ENCODE results near the gene GSTT2. TPM values are rescaled to one million over a fixed set of nuclear protein-coding genes. Genes with fewer than 3 reads are reported as not detected.
"Not testable (repeated sequence)": the region's sequence is repeated elsewhere in the genome, so short reads cannot be mapped to it uniquely, and the experiment has no call there.

Gene GSTT2
- total RNA-seq (2014; rRNA removed; shearing (Covaris generic)): not detected in 2 replicates

- DNase-seq (ENCODE audit: low spot score): not testable (repeated sequence)
Measured at GRCh38 chr22:23979557-23980240, at the start of gene GSTT2. Gene GSTT2 (plus strand): TSS chr22:23980134.

- DNase-seq (ENCODE audit: low spot score): no peak
Measured at GRCh38 chr22:23938328-23939016, 41.5 kb upstream of the GSTT2 start.

- no peak for DNase-seq (ENCODE audit: low spot score)
Measured at GRCh38 chr22:23939017-23939357, 40.9 kb upstream of the GSTT2 start.

GRCh38 chr22:23940166-23940565 is 39.8 kb upstream of the GSTT2 start:
- not testable (repeated sequence) for DNase-seq (ENCODE audit: low spot score)

GRCh38 chr22:23947391-23947790 is 32.5 kb upstream of the GSTT2 start:
- DNase-seq (ENCODE audit: low spot score): not testable (repeated sequence)

- DNase-seq (ENCODE audit: low spot score): not testable (repeated sequence)
Measured at GRCh38 chr22:23949764-23950163, 30.2 kb upstream of the GSTT2 start.

- DNase-seq (ENCODE audit: low spot score): not testable (repeated sequence)
Measured at GRCh38 chr22:23951383-23951782, 28.6 kb upstream of the GSTT2 start.

GRCh38 chr22:23952794-23953405 is 27.0 kb upstream of the GSTT2 start:
- not testable (repeated sequence) for DNase-seq (ENCODE audit: low spot score)

- DNase-seq (ENCODE audit: low spot score): not testable (repeated sequence)
Measured at GRCh38 chr22:23953485-23953884, 26.4 kb upstream of the GSTT2 start.

GRCh38 chr22:23954193-23954990 is 25.5 kb upstream of the GSTT2 start:
- not testable (repeated sequence) for DNase-seq (ENCODE audit: low spot score)

- DNase-seq (ENCODE audit: low spot score): not testable (repeated sequence)
Measured at GRCh38 chr22:23954991-23955305, 25.0 kb upstream of the GSTT2 start.

- not testable (repeated sequence) for DNase-seq (ENCODE audit: low spot score)
Measured at GRCh38 chr22:23955886-23956285, 24.0 kb upstream of the GSTT2 start.

GRCh38 chr22:23956301-23956900 is 23.5 kb upstream of the GSTT2 start:
- peak; percentile 32 for DNase-seq (ENCODE audit: low spot score)

GRCh38 chr22:23961084-23961771 is 18.7 kb upstream of the GSTT2 start, which contains the start of gene GSTT2B:
Gene GSTT2B (minus strand): TSS chr22:23961195. CDS start chr22:23961131, 64 bp downstream.
- not testable (repeated sequence) for DNase-seq (ENCODE audit: low spot score)

GRCh38 chr22:23966094-23966493 is 13.8 kb upstream of the GSTT2 start:
- DNase-seq (ENCODE audit: low spot score): not testable (repeated sequence)

- DNase-seq (ENCODE audit: low spot score): not testable (repeated sequence)
Measured at GRCh38 chr22:23966568-23966967, 13.4 kb upstream of the GSTT2 start, which contains the start of gene DDTL. Gene DDTL (plus strand): TSS chr22:23966888. CDS start chr22:23966915, 27 bp downstream.

- no peak for DNase-seq (ENCODE audit: low spot score)
Measured at GRCh38 chr22:23969071-23969470, 10.9 kb upstream of the GSTT2 start.

- no peak for DNase-seq (ENCODE audit: low spot score)
Measured at GRCh38 chr22:23970201-23970641, 9.7 kb upstream of the GSTT2 start.

GRCh38 chr22:23970816-23971486 is 9.0 kb upstream of the GSTT2 start:
- no peak for DNase-seq (ENCODE audit: low spot score)

GRCh38 chr22:23971927-23972326 is 8.0 kb upstream of the GSTT2 start:
- DNase-seq (ENCODE audit: low spot score): not testable (repeated sequence)
